Kidney epithelial cell (primary cell): Measurements from ENCODE around the gene MATN3. TPM values are rescaled to one million over a fixed set of nuclear protein-coding genes. Genes with fewer than 3 reads are reported as not detected.

ENCODE experiments used
- DNase-seq: peaks from one replicate; pipeline ENCODE4 v3.0.0-alpha.2; 2010; ENCODE audit warnings: low read depth
- H3K27me3 ChIP-seq: 2 replicates; pipeline ENCODE4 v1.6.0; 2011; ENCODE audit warnings: low read length; ENCODE audit not compliant: control insufficient read depth, insufficient read depth
- H3K36me3 ChIP-seq: 2 replicates; pipeline ENCODE4 v1.5.1; 2011; ENCODE audit warnings: low read length; ENCODE audit not compliant: control insufficient read depth, insufficient read depth
- H3K4me3 ChIP-seq: 2 replicates; pipeline ENCODE4 v1.5.1; 2011; ENCODE audit warnings: low read depth, mild to moderate bottlenecking, control low read depth, low read length
- total RNA-seq: library from RNA; depleted of rRNA; stranded (reverse); fragments of >200 nt; gene quantifications from 2 replicates; pipeline ENCODE4 v1.2.3, GENCODE V29; 2015
- TF ChIP-seq, protein P1 (sequence below): IDR thresholded peaks from 2 replicates; pipeline ENCODE4 v1.5.1; 2011; ENCODE audit warnings: mild to moderate bottlenecking, moderate library complexity, low read length, control low read depth, inconsistent platforms; ENCODE audit not compliant: insufficient read depth, poor library complexity, severe bottlenecking

Gene MATN3, protein sequence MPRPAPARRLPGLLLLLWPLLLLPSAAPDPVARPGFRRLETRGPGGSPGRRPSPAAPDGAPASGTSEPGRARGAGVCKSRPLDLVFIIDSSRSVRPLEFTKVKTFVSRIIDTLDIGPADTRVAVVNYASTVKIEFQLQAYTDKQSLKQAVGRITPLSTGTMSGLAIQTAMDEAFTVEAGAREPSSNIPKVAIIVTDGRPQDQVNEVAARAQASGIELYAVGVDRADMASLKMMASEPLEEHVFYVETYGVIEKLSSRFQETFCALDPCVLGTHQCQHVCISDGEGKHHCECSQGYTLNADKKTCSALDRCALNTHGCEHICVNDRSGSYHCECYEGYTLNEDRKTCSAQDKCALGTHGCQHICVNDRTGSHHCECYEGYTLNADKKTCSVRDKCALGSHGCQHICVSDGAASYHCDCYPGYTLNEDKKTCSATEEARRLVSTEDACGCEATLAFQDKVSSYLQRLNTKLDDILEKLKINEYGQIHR
- total RNA-seq = 7.6 TPM in 2 replicates

DNA sequence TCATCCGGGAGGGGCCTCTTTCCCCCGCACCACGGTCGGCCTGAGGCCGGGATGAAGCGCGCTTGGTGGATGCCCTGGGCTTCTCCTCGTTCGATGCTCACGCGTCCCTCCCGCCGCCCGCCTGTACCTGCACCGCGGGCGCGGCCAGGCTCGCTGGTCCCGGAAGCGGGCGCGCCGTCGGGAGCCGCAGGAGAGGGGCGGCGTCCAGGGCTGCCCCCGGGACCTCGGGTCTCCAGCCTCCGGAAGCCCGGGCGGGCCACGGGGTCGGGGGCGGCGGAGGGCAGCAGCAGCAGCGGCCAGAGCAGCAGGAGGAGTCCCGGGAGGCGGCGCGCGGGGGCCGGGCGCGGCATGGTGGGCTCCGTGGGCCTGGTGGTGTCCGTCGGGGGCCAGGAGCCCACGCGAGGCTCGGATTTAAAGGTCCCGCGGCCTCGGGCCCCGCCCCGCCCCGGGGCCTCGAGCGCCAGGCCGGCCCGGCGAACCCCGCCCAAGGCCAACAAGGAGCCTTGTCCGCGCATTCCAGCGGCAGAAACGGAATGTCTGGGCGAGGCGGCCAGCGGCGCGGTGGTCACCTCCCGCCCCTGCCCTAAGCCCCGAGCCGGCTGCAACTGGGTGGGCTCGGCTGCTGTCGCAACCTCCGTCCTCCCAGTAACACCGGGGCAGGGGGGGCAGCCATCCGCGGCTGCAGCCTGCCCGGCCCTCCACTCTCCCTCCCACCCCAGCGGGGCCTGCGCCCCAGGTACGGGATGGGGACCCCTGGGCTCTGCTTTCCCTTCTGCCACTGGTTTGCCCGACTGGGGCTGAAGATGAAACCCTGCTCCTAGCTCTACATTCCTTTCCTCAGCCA, at the start of gene MATN3:
Gene MATN3, minus strand, starts transcription at position 387 of the 844 bp plus-strand sequence. Its CDS starts 37 bp downstream, at position 350.
- DNase-seq = no peak
- TF ChIP-seq, protein P1, sequence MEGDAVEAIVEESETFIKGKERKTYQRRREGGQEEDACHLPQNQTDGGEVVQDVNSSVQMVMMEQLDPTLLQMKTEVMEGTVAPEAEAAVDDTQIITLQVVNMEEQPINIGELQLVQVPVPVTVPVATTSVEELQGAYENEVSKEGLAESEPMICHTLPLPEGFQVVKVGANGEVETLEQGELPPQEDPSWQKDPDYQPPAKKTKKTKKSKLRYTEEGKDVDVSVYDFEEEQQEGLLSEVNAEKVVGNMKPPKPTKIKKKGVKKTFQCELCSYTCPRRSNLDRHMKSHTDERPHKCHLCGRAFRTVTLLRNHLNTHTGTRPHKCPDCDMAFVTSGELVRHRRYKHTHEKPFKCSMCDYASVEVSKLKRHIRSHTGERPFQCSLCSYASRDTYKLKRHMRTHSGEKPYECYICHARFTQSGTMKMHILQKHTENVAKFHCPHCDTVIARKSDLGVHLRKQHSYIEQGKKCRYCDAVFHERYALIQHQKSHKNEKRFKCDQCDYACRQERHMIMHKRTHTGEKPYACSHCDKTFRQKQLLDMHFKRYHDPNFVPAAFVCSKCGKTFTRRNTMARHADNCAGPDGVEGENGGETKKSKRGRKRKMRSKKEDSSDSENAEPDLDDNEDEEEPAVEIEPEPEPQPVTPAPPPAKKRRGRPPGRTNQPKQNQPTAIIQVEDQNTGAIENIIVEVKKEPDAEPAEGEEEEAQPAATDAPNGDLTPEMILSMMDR = no peak

DNA sequence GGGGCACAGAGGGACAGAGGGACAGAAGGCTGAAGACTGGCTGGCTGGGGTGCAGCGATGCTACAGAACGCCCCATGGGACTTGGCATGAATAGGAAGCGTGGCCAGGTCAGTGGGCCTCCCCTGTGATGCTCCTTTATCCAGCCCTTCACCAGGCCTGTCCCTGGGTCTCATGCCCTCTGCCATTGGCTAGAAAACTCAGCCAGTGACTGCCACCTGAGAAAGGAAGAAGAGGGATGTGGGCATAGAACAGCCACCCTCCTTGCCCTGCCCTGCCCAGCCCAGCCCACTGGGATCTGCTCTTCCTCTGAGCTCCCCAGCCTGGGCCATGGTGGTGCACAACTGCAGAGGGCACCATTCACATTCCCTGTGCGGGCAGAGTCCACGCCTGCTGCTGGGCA, 49.5 kb upstream of the MATN3 start:
- no peaks in the 10 kb centered on the region for H3K27me3 ChIP-seq
- H3K36me3 ChIP-seq = no peaks in the 10 kb centered on the region
- no peak for DNase-seq
- TF ChIP-seq, protein P1 = no peak
- H3K4me3 ChIP-seq = no peak overlapping the region

More for the DNA sequence above, at the start of gene MATN3:
- Histone ChIP-seq H3K4me3 (peak within 1 kb of the TSS; percentile 30), H3K36me3 (no peaks in the 10 kb centered on the region), H3K27me3 (peaks cover 4% of the 10 kb centered on the region)

DNA sequence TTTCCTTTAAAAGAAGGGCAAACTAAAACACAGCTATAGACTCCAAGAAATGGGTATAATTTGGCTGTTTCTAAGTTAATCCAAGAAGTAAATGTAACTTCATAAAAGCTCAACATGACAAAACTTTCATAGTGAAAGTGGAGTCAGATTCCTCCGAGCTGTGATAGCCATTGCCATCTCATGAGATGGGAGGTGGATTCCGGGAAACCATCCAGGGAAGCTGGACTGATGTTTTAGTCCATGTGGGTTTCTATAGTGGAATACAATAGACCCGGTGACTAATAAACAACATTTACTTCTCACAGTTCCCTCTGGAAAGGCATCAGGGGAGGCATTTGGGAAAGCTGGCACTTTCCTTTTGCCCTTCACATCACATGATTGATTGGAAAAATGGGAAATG, 49.0 kb upstream of the MATN3 start:
- Histone ChIP-seq H3K27me3 (no peaks in the 10 kb centered on the region), H3K4me3 (no peak overlapping the region), H3K36me3 (no peaks in the 10 kb centered on the region)
- DNase-seq = no peak
- TF ChIP-seq, protein P1 = no peak

DNA sequence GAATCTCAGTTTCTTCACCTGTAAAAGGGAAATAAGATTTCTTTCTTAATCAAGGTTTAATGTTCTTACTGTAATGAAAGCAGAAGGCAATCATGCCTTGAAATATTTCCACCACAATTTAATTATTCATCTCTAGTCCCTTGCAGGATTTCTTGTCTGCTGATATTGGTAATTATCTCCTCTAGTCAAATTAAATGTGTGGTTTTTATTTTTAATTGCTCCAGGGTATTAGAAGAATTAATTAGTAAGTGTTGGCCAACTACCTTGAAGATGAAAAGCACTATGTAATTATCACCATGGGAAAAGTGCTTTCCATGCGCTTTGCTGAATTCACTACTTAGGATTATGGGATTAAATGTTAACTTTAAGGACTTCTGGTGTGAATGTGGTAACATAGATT, 47.6 kb upstream of the MATN3 start:
- TF ChIP-seq, protein P1 = no peak
- Histone ChIP-seq H3K27me3 (no peaks in the 10 kb centered on the region), H3K36me3 (no peaks in the 10 kb centered on the region), H3K4me3 (no peak overlapping the region)
- DNase-seq = no peak

DNA sequence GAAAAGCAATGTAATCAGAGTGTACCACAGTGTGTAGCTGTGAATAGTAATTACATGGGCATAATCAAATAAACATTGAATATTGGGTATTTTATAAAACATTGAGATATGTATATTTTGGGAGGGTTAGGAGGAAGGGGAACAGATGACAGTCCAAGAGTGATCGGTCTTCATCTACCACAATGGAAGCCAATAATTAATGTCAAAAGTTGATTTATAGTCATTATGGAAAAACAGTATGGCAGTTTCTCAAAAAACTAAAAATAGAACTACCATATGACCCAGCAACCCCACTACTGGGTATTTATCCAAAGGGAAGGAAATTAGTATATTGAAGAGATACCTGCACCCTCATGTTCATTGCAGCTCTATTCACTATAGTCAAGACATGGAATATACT, 44.8 kb upstream of the MATN3 start:
- DNase-seq = no peak
- no peaks in the 10 kb centered on the region for H3K27me3 ChIP-seq
- H3K4me3 ChIP-seq = no peak overlapping the region
- TF ChIP-seq, protein P1 = no peak
- no peaks in the 10 kb centered on the region for H3K36me3 ChIP-seq
